CD4-positive, alpha-beta T cell treated with Interleukin-15 for 1 hour (primary cell): Measurements from ENCODE around the gene HDAC9.

Experiments
- DNase-seq: peaks from one replicate; pipeline ENCODE4 v3.0.0-alpha.2; 2020

HDAC9 gene

DNA sequence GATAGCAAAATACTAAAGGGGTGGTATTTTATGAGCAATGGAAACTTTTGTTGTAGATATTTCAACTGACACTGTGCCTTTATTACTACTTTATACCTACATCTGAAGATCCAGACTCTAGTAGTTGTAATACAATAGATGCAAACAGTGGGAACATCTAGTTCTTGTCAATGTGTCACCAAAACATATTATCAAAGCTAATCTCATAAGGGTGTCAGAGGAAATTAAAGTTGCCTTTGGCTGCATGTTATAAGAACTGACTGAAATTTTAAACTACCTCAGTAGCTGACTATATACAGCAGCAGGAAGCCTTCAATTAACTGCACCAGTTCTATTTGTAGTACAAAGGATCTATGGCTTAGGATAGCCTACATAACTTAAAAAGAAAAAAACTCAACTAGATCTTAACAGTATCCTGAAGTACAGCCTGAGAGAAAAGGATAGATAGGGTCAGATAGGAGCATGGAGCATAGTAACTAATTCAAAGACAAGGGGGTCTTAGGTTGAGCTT is 30.9 kb downstream of the HDAC9 start:
- DNase-seq = no peak

DNA sequence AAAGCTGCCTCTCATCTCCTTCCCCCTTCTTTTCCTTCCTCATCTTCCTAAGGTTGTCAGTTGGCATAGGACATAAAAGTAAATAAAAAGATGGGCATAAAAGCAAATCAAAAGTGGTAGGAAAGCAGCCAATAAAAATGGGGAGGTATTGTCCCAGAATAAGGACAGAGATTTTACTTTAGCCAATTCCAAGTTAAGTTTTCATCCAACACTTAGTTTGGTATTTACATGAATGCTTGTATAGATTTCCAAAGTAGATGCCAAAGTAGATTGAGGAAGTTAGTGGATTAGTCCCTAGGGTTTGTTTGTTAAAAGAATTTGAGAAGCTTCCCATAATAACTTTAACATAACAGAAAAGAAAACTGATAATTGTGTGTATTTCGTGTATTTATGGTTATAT is 33.7 kb downstream of the HDAC9 start:
- DNase-seq = no peak

DNA sequence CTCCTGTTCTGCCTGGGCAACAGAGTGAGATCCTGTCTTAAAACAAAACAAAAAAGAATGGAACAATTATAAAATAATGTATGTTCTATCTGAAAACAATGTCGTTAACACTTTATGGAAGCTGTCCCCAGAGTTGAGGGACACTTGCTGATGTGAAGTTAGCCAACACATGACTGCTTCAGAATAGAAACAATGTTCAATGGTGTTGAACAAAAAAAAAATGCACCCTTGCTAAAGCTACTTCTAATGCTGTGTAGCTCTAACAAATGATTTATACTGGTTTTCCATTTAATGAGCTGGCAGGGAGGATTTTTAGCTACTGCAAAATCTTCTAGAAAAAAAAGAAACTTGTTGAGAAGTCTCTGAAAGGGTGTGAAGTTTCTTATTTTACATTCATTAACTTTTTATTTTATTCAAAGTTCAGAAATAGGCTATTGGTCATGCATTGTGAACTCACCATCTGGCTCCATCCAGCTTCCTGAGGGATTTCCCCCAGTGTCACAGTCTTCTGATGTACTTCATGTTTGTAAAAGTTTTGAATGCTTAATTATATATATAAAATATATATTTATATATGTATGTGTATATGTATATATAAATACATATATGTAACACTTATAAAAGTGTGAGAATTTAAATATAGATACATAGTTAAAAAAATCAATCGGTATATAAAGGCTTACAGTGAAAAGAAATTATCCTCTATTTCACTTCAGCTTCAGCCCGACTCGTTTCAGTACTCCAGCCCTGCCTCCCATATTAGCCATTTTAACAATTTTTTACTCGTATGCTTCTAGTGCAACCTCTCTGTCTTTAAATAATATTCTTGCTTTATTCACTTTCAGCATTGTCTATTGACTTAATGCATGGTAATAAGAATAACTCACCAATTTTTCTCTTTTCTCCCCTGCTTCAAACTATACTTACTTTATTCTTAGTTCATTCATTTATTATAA is 35.0 kb downstream of the HDAC9 start:
- peak; percentile 43 for DNase-seq

DNA sequence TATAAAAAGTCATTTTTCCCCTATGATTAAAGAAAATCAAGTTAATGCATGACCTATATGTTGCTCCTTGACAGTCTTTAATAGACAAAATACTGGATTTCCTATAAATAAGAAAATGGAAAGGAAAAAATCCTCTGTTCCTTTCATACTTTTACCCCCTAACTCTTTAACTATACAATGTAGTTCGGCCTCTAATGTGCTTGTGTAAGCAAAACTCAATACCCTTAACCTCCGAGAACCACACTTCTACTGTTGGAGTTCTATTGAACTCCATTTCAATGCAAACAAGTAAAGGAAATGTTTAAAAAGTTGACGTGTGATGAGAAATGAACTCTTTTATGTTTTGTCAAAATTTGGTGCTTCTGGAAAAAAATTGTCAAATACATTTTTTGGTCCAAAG is 36.0 kb downstream of the HDAC9 start:
- no peak for DNase-seq

DNA sequence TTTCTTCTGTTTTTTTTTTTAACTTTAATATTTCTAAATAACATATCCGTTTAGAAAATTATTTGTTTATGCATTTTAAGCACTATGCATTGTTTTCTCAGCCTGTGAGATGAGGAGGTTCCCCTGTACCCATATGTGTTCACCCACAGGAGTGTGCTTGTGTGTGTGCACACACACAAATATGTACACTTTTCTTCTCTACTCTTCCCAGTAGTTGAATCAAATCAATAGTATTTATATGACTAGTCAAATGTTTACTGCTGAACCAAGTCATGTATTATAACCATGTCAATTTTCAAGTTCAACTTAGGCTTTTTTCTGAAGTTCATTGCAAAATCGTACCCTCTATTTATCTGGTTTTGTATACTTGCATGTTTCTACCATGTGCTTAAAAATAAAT is 37.3 kb downstream of the HDAC9 start:
- no peak for DNase-seq

DNA sequence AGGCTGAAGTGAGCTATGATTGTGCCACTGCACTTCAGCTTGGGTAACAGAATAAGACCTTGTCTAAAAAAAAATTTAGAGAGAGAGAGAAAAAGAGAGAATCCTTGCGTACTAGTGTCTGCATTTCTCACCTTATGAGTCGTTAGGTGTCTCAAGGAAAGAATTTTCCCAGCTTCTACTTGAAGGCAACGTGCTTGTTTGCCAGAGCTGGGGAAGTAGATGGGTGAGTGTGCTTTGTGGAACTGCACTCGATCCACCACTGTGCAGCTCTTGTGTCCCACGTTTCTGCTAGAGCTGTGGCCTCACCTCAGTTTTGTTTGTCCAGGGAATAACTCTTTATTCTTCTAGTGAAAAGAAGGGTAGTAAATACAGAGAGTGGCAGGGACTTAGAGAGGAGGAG is 38.9 kb downstream of the HDAC9 start:
- no peak for DNase-seq

DNA sequence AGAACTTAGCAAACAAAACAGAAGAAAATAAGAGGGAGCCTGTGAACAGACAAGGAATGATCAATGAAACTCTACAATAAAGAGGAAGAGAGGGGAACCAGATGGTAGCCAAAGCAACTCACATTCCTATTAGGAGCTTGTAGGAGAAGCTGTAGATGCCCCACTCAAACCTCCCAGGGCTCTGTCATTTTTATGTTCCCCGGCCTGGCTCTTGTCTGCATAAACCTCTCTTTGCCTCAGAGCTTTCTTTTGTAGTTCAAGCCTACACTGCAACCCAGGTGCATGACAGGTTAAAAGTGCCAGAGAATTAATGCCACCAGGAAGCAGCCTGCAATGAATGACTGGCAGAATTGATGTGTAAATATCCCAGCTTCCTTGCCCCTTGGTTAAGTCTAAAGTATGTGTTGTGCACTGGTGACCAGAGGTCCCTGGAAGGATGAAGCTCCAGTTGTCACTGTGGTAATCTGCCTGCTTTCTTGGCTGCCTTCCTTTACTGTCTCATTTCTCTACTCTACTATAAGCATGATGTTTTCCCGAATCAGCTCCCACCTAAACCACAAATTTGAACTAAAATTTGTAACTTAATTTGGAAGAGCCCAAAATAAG is 40.4 kb downstream of the HDAC9 start:
- no peak for DNase-seq

DNA sequence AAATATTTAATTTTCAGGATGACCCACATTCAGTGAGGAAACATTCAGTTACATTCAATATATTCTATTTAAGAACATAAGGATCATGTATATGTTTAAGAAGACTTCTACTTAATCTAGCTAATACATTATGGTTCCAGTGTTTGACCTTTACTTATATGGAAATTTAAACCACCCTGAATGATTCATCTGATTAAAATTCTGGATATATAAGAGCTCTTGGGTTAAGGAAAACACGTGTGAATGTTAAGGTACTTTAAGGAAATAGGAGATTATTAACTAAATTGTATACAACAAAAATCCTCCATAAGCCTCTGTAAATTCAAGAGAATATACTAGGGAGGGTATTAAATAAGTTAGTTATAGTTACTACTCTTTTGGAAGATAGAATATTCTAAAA is 40.9 kb downstream of the HDAC9 start:
- DNase-seq = no peak

DNA sequence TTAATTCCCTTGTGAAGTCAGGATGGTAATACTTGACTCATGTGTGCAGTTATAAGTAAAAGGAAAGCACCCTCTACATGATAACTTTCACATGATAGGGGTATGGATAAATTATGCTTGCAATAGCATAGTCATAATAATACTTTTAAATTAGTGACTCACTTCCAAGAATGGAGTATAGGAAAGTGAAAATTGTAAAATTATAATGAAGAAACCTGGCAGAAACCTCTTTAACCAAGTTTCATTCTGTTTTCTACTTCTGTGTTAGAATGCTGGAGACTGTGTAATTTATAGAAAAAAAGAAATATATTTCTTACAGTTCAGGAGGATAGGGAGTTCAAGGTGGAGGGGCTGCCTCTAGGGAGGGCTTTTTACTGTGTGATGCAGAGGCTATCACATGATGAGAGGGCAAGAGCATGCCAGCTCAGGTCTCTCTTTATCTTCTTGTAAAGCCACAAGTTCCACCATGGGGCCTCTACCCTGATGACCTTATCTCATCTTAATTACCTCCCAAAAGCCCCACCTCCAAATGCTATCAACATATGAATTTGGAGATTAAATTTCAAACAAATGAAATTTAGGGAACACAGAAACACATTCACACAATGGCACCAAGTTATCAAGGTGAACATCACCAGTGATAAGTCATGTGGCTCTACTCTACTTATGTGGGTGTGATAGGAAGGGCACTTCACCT is 43.2 kb downstream of the HDAC9 start:
- DNase-seq = no peak

DNA sequence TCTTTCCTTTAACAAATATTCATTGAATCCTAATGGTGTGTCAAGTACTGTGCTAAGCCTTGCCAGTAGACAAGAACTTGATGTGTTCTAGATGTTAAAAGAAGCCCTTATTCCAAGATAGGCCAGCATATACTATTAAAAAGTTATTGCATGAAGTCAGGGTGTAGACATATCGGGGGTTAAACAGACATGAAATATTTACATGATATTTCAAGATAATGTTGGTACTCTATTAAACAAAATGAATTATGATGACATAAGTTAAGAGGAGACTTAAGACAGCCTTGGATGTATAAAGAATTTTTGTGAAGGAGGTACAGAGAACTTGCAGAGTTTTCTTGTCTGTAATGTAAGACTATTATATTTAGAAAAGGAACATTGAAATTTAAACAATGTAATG is 44.8 kb downstream of the HDAC9 start:
- no peak for DNase-seq

DNA sequence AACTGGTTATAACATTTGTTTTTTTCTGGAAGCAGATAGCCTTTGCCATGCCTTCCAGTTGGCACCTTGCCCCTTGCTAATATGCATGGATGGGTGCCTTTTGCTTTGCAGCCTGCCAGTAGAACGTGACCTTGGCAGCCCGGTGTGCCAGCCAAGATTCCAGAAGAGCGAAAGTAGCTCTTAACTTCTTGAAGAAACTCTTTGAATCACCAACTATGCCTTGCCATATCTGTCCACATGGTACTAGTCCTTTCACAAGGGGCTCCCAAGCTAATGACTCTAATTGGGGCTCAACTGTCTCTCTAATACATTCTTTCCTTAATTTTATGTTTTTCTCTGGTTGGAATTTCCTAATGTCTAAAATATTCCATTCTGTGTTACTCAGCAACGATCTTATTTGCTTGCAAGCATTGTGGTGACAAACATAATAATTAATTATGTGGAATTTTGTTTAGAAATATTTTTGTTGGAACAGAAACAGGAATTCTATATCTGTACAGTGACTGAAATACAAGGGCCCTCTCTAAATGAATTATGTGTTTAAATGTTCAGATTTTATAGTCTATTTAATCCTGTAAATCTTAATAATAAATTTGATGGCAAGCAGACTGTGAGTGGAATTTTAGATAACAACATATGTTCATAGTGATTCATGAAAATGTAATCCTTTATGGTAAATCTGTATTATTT is 45.8 kb downstream of the HDAC9 start:
- DNase-seq = no peak

DNA sequence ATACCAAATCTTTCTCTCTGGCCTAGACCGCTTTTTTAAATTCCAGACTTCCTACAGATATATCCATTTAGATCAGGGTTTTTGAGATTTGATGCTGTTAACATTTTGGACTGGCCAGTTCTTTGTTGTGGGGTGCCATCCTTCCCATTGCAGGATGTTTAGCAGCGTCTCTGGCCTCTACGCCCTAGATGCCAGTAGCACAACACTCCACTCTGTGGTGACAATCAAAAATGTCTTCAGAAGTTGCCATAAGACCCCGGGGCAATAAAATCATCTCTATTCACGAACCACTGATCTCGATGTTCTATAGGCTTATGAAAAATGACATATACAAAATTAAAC is 46.3 kb downstream of the HDAC9 start:
- DNase-seq = no peak

DNA sequence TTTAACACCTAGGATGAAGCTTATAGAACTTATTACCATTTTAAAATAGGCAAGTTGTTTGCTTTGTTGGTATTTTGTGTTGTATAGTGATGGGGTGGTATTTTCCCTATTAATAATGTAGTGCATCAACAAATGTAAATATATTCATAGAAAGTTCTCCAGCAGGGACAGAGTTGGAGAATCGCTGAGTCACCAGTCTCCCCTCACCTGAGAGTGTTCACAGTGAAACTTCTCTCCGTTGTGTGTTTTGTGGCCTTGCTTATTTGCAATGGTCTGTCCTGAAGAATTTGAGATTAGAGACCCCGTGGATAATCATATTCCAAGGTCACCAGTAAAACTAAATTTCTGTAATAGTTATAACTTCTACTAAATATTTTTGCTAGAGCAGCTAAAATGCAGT is 51.0 kb downstream of the HDAC9 start:
- DNase-seq = no peak

DNA sequence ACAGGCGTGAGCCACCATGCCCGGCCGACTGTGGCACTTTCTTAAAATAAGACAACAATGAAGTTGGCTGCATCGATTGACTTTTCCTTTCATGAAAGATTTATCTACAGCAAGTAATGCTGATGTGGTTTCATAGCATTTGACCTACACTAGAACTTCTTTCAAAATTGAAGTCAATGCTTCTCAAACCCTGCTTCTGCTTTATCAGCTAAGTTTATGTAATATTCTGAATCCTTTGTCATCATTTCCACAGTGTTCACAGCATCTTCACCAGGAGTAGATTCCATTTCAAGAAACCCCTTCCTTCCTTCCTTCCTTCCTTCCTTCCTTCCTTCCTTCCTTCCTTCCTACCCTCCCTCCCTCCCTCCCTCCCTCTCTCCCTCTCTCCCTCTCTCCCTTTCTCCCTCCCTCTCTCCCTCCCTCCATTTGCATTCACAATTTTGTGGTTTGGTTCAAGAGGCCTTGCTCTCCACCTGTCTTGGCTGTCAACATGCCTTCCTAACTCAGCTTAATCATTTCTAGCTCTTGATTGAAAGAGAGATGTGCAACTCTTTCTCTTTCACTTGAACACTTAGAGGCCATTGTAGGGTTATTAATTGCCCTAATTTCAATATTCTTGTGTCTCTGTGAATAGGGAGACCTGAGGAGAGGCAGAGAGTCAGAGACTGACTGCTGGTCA is 52.1 kb downstream of the HDAC9 start:
- DNase-seq = no peak

DNA sequence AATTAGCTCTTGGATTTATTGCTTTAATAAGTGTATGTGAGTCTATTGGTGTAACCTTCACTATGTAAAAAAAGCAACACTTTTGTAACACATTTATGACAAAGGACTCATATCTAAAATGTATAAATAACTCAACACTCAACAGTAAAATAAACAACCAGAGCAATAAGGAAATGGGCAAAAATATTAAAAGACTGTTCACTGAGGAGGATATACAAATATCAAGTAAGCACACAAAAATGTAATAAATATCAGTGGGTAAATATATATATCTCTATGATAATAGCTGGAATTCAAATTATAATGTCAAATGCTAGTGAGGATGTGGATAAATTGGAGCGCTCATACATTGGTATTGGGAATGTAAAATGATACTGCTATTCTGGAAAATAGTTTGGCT is 53.0 kb downstream of the HDAC9 start:
- no peak for DNase-seq

DNA sequence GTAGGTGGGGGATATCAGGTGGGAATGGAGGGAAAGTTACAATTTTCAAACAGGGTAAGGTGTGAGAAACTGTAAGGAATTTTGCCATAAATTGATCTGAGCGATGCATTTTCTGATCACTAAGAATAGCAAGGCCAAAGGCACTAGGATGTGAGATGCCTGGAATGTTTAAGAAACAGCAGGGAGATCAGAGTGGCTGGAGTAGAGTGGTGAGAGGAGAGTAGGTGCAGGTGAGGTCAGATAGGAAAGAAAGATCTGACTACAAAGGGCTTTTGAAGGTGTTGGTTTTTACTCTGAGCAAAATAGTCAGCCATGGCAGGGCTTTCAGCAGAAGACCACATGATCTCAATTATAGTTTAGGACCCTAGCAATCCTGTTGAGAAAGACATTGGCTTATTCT is 55.0 kb downstream of the HDAC9 start:
- no peak for DNase-seq

DNA sequence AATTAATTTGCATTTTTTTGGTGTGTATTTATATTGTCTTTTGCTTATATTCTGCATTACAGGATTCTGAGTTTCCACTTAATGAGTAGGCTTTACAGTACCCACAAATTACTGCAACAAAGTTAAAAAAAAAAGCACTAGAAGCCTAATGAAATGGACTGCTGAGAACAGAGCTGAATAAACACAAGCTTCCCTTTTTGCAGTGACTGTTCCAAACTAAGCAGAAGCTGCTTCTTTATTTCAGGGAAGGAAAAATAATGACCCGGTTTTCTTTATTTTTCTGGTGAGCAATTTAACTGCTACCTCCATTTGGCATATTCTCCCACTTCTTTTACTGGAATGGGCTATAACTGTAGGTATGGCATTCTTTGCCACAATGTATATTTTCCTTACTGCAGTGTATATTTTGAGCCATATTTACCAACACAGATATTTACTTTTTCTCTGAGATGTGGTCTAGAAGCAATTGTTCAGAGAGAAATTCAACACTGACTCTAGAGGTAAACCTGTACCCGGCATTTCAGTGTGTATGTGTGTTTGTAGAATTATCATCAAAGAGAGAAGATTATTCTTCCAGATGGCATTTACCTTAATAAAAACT is 56.9 kb downstream of the HDAC9 start:
- DNase-seq = no peak

DNA sequence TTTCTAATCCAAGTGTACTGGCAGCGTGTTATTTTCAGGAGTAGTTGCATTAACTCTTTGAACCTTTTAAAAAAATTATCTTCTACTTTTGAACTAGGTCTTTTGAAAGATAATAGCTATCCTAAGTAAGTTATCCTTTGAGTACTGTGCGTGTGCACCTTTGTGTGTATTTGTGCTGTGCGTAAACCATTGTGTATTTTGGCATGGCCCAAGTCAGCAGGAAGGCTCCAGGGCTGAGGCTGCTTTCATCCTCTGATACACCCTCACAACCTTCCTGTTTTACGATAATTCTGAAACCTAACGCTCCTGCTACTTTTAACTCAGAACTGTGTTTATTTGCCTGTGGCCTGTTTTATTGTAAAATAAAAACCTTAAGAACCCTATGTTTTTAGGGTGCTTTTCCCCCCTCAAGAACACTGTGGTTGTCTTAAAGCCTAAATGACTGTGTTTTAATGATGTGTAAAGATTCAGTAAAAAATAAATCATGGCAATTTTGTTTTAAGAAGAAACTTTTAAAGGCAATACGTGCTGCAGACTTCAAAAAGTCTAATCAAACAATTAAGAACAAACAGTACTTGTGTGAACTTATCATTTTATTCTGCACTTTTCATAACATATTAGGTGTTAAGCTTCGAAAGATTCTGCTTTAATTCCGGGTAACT is 57.5 kb downstream of the HDAC9 start:
- no peak for DNase-seq

DNA sequence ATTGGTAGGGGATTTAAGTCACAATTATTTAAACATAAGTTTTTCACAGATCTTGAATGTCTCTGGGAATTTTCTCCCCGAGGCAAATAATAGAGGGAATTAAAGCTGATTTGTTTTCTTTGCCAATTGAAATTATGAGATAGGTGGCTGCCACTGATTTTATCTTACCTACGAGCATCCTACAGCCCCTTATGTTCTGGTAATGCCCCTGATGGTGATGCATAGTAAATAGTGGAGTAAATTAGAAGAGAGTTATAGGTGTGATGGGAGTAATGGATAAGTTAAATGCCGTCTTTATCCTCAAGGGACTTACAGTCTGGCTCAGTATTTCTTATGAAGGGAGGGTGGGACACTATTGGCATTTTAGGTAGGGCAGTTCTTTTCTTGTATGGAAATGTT is 58.1 kb downstream of the HDAC9 start:
- no peak for DNase-seq

DNA sequence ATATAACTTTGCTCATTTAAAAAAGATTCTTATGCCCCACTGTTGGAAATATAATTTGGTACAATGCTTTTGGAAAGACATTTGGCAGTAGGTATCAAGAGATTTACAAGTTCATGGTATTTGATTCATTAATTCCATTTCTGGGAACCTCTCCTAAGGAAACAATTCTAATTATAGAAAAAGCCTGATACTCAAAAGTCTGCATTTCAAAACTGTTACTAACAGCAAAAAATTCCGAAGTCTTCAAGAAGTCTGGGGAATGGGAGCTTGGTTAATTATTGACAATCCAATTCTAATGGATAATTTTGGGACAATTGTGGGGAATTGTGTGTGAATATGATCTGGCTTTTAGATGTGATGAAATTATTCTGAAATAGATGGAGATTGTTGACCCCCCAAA is 59.6 kb downstream of the HDAC9 start:
- no peak for DNase-seq

DNA sequence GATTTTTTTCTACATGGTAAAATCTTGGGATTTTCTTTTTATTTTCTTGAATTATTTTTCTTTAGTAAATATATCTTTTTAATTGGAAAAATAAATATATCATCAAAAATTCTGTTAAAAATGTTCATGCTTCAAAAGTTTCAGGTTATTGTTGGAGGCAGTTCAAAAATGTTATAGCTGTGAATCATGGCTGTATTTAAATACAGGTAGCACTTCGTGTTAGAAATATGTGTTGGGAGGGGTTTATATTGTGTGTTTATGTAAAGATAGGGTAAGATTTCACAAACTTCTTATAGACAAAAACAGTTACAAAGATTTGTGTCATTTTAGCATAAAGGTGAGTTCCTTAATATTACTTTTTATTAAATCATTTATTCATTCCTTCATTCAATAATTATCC is 60.4 kb downstream of the HDAC9 start:
- DNase-seq = no peak

DNA sequence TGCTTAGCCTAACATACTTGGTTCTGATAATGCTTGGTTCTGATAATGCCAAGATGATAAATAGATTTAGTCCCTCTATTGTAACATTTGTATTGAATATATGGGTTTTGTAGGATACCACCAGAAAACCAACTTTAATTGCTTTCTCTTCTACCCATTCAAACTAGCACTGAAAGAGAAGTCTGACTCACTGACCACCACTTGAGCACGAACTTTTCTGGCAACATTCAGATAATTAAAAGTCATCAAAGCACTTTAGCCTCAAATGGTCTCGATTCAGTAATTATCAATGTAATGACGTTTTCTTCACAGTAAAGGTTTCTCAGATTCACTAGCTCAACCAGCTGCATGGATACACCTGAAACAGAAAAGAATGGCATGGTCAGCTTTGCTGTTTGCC is 63.0 kb downstream of the HDAC9 start:
- no peak for DNase-seq
